Fibroblast of mammary gland (primary cell): ENCODE results near the gene PDE8A.

ENCODE experiments used
- DNase-seq: peaks from one replicate; pipeline ENCODE4 v3.0.0-alpha.2; 2010; ENCODE audit warnings: low read depth
- H3K4me3 ChIP-seq: 2 replicates; pipeline ENCODE4 v1.5.1; 2011; ENCODE audit warnings: low read depth, mild to moderate bottlenecking, low read length, moderate library complexity; ENCODE audit not compliant: control insufficient read depth
- TF ChIP-seq, protein P1 (sequence below): conservative IDR thresholded peaks from 2 replicates; pipeline ENCODE4 v1.5.1; 2011; ENCODE audit warnings: low read depth, low read length, inconsistent platforms; ENCODE audit not compliant: control insufficient read depth, insufficient read depth

PDE8A gene

DNA sequence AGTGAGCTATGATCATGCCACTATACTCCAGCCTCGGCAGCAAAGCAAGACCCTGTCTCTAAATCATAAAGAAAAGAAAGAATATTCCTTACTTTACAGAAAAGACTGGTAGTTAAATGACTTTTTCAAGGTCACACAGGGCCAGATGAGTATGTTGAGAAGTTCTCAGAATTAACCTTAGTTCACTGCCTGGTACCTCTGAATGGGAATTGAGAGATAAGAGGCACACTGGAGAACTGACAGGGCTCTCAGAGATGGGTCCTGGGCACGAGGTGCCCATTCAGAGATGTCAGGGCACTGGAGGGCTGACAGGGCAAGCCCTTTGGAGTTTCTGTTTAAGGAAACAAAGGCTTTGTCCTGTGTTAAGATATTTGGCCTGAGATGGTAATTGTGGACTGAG is 157.7 kb downstream of the PDE8A start:
- TF ChIP-seq, protein P1, sequence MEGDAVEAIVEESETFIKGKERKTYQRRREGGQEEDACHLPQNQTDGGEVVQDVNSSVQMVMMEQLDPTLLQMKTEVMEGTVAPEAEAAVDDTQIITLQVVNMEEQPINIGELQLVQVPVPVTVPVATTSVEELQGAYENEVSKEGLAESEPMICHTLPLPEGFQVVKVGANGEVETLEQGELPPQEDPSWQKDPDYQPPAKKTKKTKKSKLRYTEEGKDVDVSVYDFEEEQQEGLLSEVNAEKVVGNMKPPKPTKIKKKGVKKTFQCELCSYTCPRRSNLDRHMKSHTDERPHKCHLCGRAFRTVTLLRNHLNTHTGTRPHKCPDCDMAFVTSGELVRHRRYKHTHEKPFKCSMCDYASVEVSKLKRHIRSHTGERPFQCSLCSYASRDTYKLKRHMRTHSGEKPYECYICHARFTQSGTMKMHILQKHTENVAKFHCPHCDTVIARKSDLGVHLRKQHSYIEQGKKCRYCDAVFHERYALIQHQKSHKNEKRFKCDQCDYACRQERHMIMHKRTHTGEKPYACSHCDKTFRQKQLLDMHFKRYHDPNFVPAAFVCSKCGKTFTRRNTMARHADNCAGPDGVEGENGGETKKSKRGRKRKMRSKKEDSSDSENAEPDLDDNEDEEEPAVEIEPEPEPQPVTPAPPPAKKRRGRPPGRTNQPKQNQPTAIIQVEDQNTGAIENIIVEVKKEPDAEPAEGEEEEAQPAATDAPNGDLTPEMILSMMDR = no peak
- no peak for DNase-seq
- H3K4me3 ChIP-seq = no peak overlapping the region

GRCh38 chr15:85141726-85142125 is 160.1 kb downstream of the PDE8A start:
- no peak for DNase-seq
- TF ChIP-seq, protein P1 = no peak
- H3K4me3 ChIP-seq = no peak overlapping the region

DNA sequence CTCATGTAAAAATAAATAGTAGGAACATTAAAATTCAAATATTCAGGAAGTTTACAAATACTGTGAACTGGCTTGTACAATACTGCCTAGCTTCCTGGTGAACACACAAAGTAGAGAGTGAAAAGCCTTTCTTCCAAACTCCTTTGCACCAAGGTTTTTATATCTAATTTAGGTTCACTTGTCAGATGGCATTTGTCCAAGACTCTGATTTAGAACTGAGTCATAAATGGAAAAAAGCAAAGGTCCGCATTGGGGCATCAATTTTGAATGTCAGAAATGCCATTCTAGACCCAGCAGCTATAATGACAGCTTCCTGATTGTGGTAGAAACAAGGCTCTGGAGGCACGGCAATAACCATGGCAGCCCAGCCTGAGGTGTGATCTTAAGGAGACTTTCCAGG is 160.7 kb downstream of the PDE8A start:
- DNase-seq = peak; percentile 63
- H3K4me3 ChIP-seq = no peak overlapping the region
- TF ChIP-seq, protein P1 = no peak

GRCh38 chr15:85149465-85150129 is 167.9 kb downstream of the PDE8A start:
- DNase-seq = no peak
- TF ChIP-seq, protein P1 = no peak
- H3K4me3 ChIP-seq = no peak overlapping the region

DNA sequence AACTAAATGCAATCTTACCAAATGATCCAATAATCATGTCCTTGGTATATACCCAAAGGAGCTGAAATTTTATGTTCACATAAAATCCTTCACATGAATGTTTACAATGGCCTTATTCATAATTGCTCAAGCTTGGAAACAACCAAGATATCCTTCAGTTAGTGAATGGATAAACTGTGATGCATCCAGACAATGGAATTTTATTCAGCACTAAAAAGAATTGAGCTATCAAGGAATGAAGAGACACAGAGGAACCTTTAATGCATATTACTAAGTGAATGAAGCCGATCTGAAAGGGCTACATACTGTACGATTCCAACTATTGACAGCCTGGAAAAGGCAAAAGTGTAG is 168.4 kb downstream of the PDE8A start:
- no peak overlapping the region for H3K4me3 ChIP-seq
- TF ChIP-seq, protein P1 = no peak
- no peak for DNase-seq

DNA sequence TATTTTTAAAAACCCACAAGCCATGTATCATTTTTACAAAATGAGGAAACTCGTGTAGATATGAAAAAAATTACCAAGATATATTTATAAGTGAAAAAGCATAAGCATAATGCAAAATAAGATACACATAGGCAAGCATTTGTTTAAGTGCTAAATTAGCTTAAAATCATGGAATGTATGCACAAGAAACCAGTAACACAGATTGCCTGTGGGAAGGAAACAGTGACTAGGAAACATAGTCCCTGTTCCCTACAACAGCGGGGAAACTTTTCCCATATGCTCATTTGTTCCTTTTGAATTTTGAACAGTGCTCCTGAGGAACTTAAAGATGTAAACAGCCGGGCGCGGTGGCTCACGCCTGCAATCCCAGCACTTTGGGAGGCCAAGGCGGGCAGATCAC is 169.5 kb downstream of the PDE8A start:
- DNase-seq = no peak
- TF ChIP-seq, protein P1 = no peak

DNA sequence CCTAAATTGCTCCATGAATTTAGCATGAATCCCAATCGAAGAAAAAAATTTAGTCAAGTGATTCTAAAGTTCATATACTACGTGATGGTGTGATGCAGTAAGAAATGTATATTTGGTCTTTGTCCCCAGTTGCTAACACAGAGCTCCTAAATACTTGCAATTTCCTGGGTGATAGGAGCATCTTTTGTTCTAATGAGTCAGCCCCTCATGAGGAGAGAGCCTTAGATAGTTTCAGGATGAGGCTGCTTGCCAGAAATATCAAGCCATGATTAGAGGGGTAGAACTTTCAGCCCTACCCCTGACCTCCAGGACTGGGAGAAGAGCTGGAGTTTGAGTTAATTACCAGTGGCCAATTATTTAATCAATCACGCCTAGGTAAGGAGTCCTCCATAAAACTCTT is 170.2 kb downstream of the PDE8A start:
- TF ChIP-seq, protein P1 = no peak
- H3K4me3 ChIP-seq = no peak overlapping the region
- DNase-seq = no peak

More for the DNA sequence above, 169.5 kb downstream of the PDE8A start:
- no peak overlapping the region for H3K4me3 ChIP-seq
